Measurements from ENCODE around the gene KDELR3.

KDELR3 gene

GRCh38 chr22:38510416-38510970 is 42.6 kb downstream of the KDELR3 start:
- H3K4me3 ChIP-seq (ENCODE audit: low read length), result no peak overlapping the region
- H3K36me3 ChIP-seq (ENCODE audit: insufficient read depth, low read depth, low read length), result no peaks in the 10 kb centered on the region
- peaks cover 6% of the 10 kb centered on the region; the same call in 1 of the 2 replicates for H3K4me1 ChIP-seq (ENCODE audit: insufficient read depth, low read length)
- no peak overlapping the region for H3K9ac ChIP-seq (ENCODE audit: low read depth, low read length)
- no peak overlapping the region for H3K27ac ChIP-seq (ENCODE audit: low read length)
- no peaks in the 10 kb centered on the region for H3K27me3 ChIP-seq (ENCODE audit: insufficient read depth, low read length)
- no peaks in the 10 kb centered on the region for H3K9me3 ChIP-seq (ENCODE audit: insufficient read depth, low read depth, low read length)

- no peak overlapping the region for H3K4me3 ChIP-seq (ENCODE audit: low read length)
- no peaks in the 10 kb centered on the region for H3K27me3 ChIP-seq (ENCODE audit: insufficient read depth, low read length)
- no peak overlapping the region for H3K27ac ChIP-seq (ENCODE audit: low read length)
- H3K9me3 ChIP-seq (ENCODE audit: insufficient read depth, low read depth, low read length), result no peaks in the 10 kb centered on the region
- H3K36me3 ChIP-seq (ENCODE audit: insufficient read depth, low read depth, low read length), result no peaks in the 10 kb centered on the region
- H3K4me1 ChIP-seq (ENCODE audit: insufficient read depth, low read length), result peaks cover 6% of the 10 kb centered on the region; the same call in 1 of the 2 replicates
- H3K9ac ChIP-seq (ENCODE audit: low read depth, low read length), result no peak overlapping the region
Observed at GRCh38 chr22:38513063-38513462, 45.2 kb downstream of the KDELR3 start.

GRCh38 chr22:38518620-38519019 is 50.7 kb downstream of the KDELR3 start:
- no peaks in the 10 kb centered on the region for H3K36me3 ChIP-seq (ENCODE audit: insufficient read depth, low read depth, low read length)
- no peak overlapping the region for H3K27ac ChIP-seq (ENCODE audit: low read length)
- no peaks in the 10 kb centered on the region for H3K9me3 ChIP-seq (ENCODE audit: insufficient read depth, low read depth, low read length)
- no peaks in the 10 kb centered on the region for H3K27me3 ChIP-seq (ENCODE audit: insufficient read depth, low read length)
- no peaks in the 10 kb centered on the region; the same call in 1 of the 2 replicates for H3K4me1 ChIP-seq (ENCODE audit: insufficient read depth, low read length)
- no peak overlapping the region for H3K4me3 ChIP-seq (ENCODE audit: low read length)
- no peak overlapping the region for H3K9ac ChIP-seq (ENCODE audit: low read depth, low read length)

- H3K27ac ChIP-seq (ENCODE audit: low read length), result no peak overlapping the region
- no peak overlapping the region for H3K9ac ChIP-seq (ENCODE audit: low read depth, low read length)
- H3K36me3 ChIP-seq (ENCODE audit: insufficient read depth, low read depth, low read length), result no peaks in the 10 kb centered on the region
- H3K4me1 ChIP-seq (ENCODE audit: insufficient read depth, low read length), result no peaks in the 10 kb centered on the region
- no peaks in the 10 kb centered on the region for H3K9me3 ChIP-seq (ENCODE audit: insufficient read depth, low read depth, low read length)
- H3K4me3 ChIP-seq (ENCODE audit: low read length), result no peak overlapping the region
- H3K27me3 ChIP-seq (ENCODE audit: insufficient read depth, low read length), result no peaks in the 10 kb centered on the region
Observed at GRCh38 chr22:38519453-38520250, 51.8 kb downstream of the KDELR3 start.

GRCh38 chr22:38523029-38523428 is 55.1 kb downstream of the KDELR3 start:
- Histone ChIP-seq H3K9me3 (ENCODE audit: insufficient read depth, low read depth, low read length) (no peaks in the 10 kb centered on the region), H3K4me1 (ENCODE audit: insufficient read depth, low read length) (no peaks in the 10 kb centered on the region), H3K27me3 (ENCODE audit: insufficient read depth, low read length) (no peaks in the 10 kb centered on the region), H3K27ac (ENCODE audit: low read length) (no peak overlapping the region), H3K9ac (ENCODE audit: low read depth, low read length) (no peak overlapping the region), H3K36me3 (ENCODE audit: insufficient read depth, low read depth, low read length) (no peaks in the 10 kb centered on the region), H3K4me3 (ENCODE audit: low read length) (no peak overlapping the region)

- no peaks in the 10 kb centered on the region for H3K9me3 ChIP-seq (ENCODE audit: insufficient read depth, low read depth, low read length)
- no peak overlapping the region for H3K27ac ChIP-seq (ENCODE audit: low read length)
- H3K4me3 ChIP-seq (ENCODE audit: low read length), result no peak overlapping the region
- H3K9ac ChIP-seq (ENCODE audit: low read depth, low read length), result no peak overlapping the region
- no peaks in the 10 kb centered on the region for H3K36me3 ChIP-seq (ENCODE audit: insufficient read depth, low read depth, low read length)
- H3K4me1 ChIP-seq (ENCODE audit: insufficient read depth, low read length), result no peaks in the 10 kb centered on the region
- H3K27me3 ChIP-seq (ENCODE audit: insufficient read depth, low read length), result no peaks in the 10 kb centered on the region
Observed at GRCh38 chr22:38523479-38523878, 55.6 kb downstream of the KDELR3 start.

GRCh38 chr22:38524429-38524828 is 56.5 kb downstream of the KDELR3 start:
- no peak overlapping the region for H3K9ac ChIP-seq (ENCODE audit: low read depth, low read length)
- H3K27ac ChIP-seq (ENCODE audit: low read length), result no peak overlapping the region

GRCh38 chr22:38531251-38531938 is 63.5 kb downstream of the KDELR3 start:
- Histone ChIP-seq H3K4me3 (ENCODE audit: low read length) (no peak overlapping the region), H3K27ac (ENCODE audit: low read length) (no peak overlapping the region), H3K36me3 (ENCODE audit: insufficient read depth, low read depth, low read length) (no peaks in the 10 kb centered on the region), H3K27me3 (ENCODE audit: insufficient read depth, low read length) (no peaks in the 10 kb centered on the region), H3K9ac (ENCODE audit: low read depth, low read length) (no peak overlapping the region), H3K9me3 (ENCODE audit: insufficient read depth, low read depth, low read length) (no peaks in the 10 kb centered on the region), H3K4me1 (ENCODE audit: insufficient read depth, low read length) (no peaks in the 10 kb centered on the region)

More at GRCh38 chr22:38524429-38524828, 56.5 kb downstream of the KDELR3 start:
- Histone ChIP-seq H3K4me3 (ENCODE audit: low read length) (no peak overlapping the region), H3K36me3 (ENCODE audit: insufficient read depth, low read depth, low read length) (no peaks in the 10 kb centered on the region), H3K27me3 (ENCODE audit: insufficient read depth, low read length) (no peaks in the 10 kb centered on the region), H3K4me1 (ENCODE audit: insufficient read depth, low read length) (no peaks in the 10 kb centered on the region), H3K9me3 (ENCODE audit: insufficient read depth, low read depth, low read length) (no peaks in the 10 kb centered on the region)

All from iPS-20b (cell line).